Activated B cell treated with CpG ODN at 0.5 μM for 24 hours (primary cell): ENCODE results near the gene ABI3BP. TPM values are rescaled to one million over a fixed set of nuclear protein-coding genes. Genes with fewer than 3 reads are reported as not detected.

ENCODE experiments used
- ATAC-seq: fragments of 200-7000 bp; cut with Tn5 transposase; one replicate; pipeline ENCODE4 v1.10.0; 2021; ENCODE audit warnings: low read depth, mild to moderate bottlenecking, moderate library complexity
- CTCF ChIA-PET: fragments of 350-600 bp; sonication (Branson Sonifier 250); formaldehyde crosslinking; loops from one replicate; lab custom pipeline; 2021; ENCODE audit warnings: antibody characterized with exemption; lab: Charles Lee
- POLR2A ChIA-PET: fragments of 350-600 bp; sonication (Branson Sonifier 250); formaldehyde crosslinking; loops from one replicate; lab custom pipeline; 2021; ENCODE audit warnings: antibody characterized with exemption; lab: Charles Lee
- DNase-seq: peaks from one replicate; pipeline ENCODE4 v3.0.0; 2022
- H3K27ac Mint-ChIP-seq: one replicate; pipeline ENCODE4 v1.8.0; 2020; ENCODE audit warnings: mixed read lengths
- H3K27me3 Mint-ChIP-seq: one replicate; pipeline ENCODE4 v1.8.0; 2021; ENCODE audit warnings: mixed read lengths
- H3K36me3 Mint-ChIP-seq: one replicate; pipeline ENCODE4 v1.8.0; 2021; ENCODE audit warnings: low read depth, mixed read lengths
- H3K4me1 Mint-ChIP-seq: one replicate; pipeline ENCODE4 v1.8.0; 2021; ENCODE audit warnings: mixed read lengths
- H3K4me3 Mint-ChIP-seq: one replicate; pipeline ENCODE4 v1.8.0; 2020; ENCODE audit warnings: mild to moderate bottlenecking, mixed read lengths
- H3K9me3 Mint-ChIP-seq: one replicate; pipeline ENCODE4 v1.8.0; 2020; ENCODE audit warnings: mixed read lengths
- CTCF ChIP-seq: fragments of 200-600 bp; IDR thresholded peaks from one replicate; pipeline ENCODE4 v1.8.0; 2022; ENCODE audit warnings: antibody characterized with exemption, mild to moderate bottlenecking
- intact Hi-C: fragments of 100-400 bp; cut with micrococcal nuclease; formaldehyde crosslinking; loops from one replicate; pipeline ENCODE4 v1.15.1; 2024
- total RNA-seq: library from RNA; stranded (reverse); gene quantifications from 2 replicates; pipeline ENCODE4 v1.2.3, GENCODE V29; 2022

The ABI3BP gene
- total RNA-seq, 1 donor from 2014 or later = not detected

GRCh38 chr3:100830931-100831330, 162.3 kb downstream of the ABI3BP start:
- Mint-ChIP-seq H3K27ac (no peak overlapping the region), H3K4me3 (no peak overlapping the region), H3K27me3 (peaks cover 4% of the 10 kb centered on the region), H3K9me3 (no peaks in the 10 kb centered on the region), H3K36me3 (no peaks in the 10 kb centered on the region), H3K4me1 (no peaks in the 10 kb centered on the region)
- no peak for TF ChIP-seq CTCF
- ATAC-seq (no peak), DNase-seq (no peak)
- intact Hi-C loops = no loop called here
- POLR2A ChIA-PET = no interaction called here
- CTCF ChIA-PET = no interaction called here

GRCh38 chr3:100825574-100825973, 167.6 kb downstream of the ABI3BP start:
- H3K27me3 Mint-ChIP-seq = no peaks in the 10 kb centered on the region
- no peak for ATAC-seq
- no peaks in the 10 kb centered on the region for H3K36me3 Mint-ChIP-seq
- ChIA-PET CTCF (no interaction called here), POLR2A (no interaction called here)
- no peak overlapping the region for H3K27ac Mint-ChIP-seq
- H3K4me1 Mint-ChIP-seq = no peaks in the 10 kb centered on the region
- DNase-seq = no peak
- H3K4me3 Mint-ChIP-seq = no peak overlapping the region
- TF ChIP-seq CTCF = no peak
- intact Hi-C loops = no loop called here
- no peaks in the 10 kb centered on the region for H3K9me3 Mint-ChIP-seq

GRCh38 chr3:100815583-100815982, 177.6 kb downstream of the ABI3BP start:
- intact Hi-C loops = no loop called here
- Mint-ChIP-seq H3K27ac (no peak overlapping the region), H3K4me3 (no peak overlapping the region), H3K9me3 (no peaks in the 10 kb centered on the region), H3K27me3 (peaks cover 5% of the 10 kb centered on the region), H3K36me3 (no peaks in the 10 kb centered on the region), H3K4me1 (no peaks in the 10 kb centered on the region)
- no peak for DNase-seq
- TF ChIP-seq CTCF = no peak
- ATAC-seq = no peak
- ChIA-PET CTCF (no interaction called here), POLR2A (no interaction called here)

- H3K36me3 Mint-ChIP-seq = no peaks in the 10 kb centered on the region
- POLR2A ChIA-PET = no interaction called here
- CTCF ChIA-PET = no interaction called here
- peaks cover 5% of the 10 kb centered on the region for H3K27me3 Mint-ChIP-seq
- TF ChIP-seq CTCF = no peak
- H3K4me3 Mint-ChIP-seq = no peak overlapping the region
- ATAC-seq (no peak), DNase-seq (no peak)
- H3K9me3 Mint-ChIP-seq = no peaks in the 10 kb centered on the region
- H3K27ac Mint-ChIP-seq = no peak overlapping the region
- no peaks in the 10 kb centered on the region for H3K4me1 Mint-ChIP-seq
- intact Hi-C loops = no loop called here
These were observed 179.4 kb downstream of the ABI3BP start for GRCh38 chr3:100813828-100814227.

GRCh38 chr3:100811779-100812507, 181.3 kb downstream of the ABI3BP start:
- TF ChIP-seq CTCF = no peak
- H3K27ac Mint-ChIP-seq = no peak overlapping the region
- intact Hi-C loops = no loop called here
- no peak overlapping the region for H3K4me3 Mint-ChIP-seq
- ChIA-PET CTCF (no interaction called here), POLR2A (no interaction called here)
- no peaks in the 10 kb centered on the region for H3K9me3 Mint-ChIP-seq
- H3K27me3 Mint-ChIP-seq = peaks cover 5% of the 10 kb centered on the region
- no peaks in the 10 kb centered on the region for H3K36me3 Mint-ChIP-seq
- H3K4me1 Mint-ChIP-seq = no peaks in the 10 kb centered on the region
- DNase-seq (no peak), ATAC-seq (no peak)
